Vagina (tissue), 2 donors: ENCODE data around the gene STXBP6.

ENCODE experiments used
- CTCF ChIP-seq, 3 experiments: fragments of 450-650 bp in 2 of 3; fragments of 200-600 bp in 1 of 3; sonication (generic) in 1 of 3; IDR thresholded peaks; one replicate each; pipeline ENCODE4 v1.5.1; 2017 to 2019; ENCODE audit warnings: antibody characterized with exemption in 3 of 3, mild to moderate bottlenecking in 2 of 3, moderate library complexity in 2 of 3
- POLR2A ChIP-seq, 2 donors: fragments of 450-650 bp; IDR thresholded peaks; one replicate each; pipeline ENCODE4 v1.6.1; 2017; ENCODE audit warnings: antibody characterized with exemption in 2 of 2, mild to moderate bottlenecking in 2 of 2, moderate library complexity in 2 of 2

DNA sequence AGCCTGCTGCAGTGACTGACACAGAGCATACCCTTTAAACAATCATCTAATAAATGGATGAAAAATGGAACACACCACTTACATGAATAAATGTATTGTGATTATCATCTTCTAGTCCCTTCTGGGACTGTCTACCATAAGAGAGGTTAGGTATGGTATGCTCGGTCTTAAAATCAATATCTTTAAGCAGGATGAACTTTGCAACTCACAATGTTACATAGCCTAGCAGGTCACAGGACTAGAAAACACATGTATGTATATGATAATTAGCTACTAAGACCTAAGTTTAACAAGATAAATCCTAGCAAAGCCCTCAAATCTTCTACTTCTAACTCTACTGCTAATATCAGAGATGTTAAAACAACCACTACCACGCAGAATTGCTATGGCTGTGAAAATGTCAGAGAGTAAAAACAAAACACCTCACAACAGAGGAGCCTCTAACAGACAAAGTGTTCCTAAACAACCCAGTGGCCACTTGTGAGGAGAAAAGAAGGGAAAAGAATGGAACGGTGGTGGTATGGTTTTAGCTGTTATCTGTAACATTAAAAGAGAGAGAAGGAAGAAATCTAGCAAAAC, 139.4 kb downstream of the STXBP6 start:
- TF ChIP-seq POLR2A (IDR thresholded peaks at IDR 0.05) = no peak
- TF ChIP-seq CTCF (IDR thresholded peaks at IDR 0.05) = no peak
